ENCODE results near the gene WDR44. TPM values are rescaled to one million over a fixed set of nuclear protein-coding genes. Genes with fewer than 3 reads are reported as not detected.
"Not testable (repeated sequence)": the region's sequence is repeated elsewhere in the genome, so short reads cannot be mapped to it uniquely, and the experiment has no call there.

The WDR44 gene
- total and polyA plus RNA-seq, 8 donors = 2.2 to 8.9 (median 4.2) TPM

DNA sequence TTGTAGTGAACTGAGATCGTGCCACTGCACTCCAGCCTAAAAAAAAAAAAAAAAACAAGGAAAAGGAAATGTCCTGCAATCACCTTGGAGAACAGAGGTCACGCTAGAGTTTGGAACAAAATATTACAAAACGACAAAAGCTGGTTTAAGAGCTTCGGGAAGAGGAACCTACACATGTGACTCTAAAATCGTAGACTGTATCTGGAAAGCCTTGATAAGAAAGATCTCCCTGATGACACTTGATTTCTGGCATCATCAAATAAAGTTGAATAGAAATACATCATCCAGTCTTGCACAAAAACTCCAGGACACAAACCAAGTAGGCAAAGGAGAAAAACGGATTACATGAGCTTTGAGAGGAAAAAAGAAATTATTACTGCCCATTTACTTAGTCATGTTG, 118.6 kb downstream of the WDR44 start:
- ATAC-seq = no peak
- Histone ChIP-seq H3K36me3 (no peaks in the 10 kb centered on the region), H3K27ac (no peak overlapping the region), H3K27me3 (peaks cover 0 to 12% (median 0%) of the 10 kb centered on the region in 4 donors), H3K9me3 (no peaks in the 10 kb centered on the region), H3K4me1 (no peaks in the 10 kb centered on the region), H3K4me3 (no peak overlapping the region)
- 52 to 53% methylated on average over 6 of the region's 6 CpGs for WGBS, 2 donors
- no peak for DNase-seq
- no peak for FAIRE-seq
- intact Hi-C loops (cut with DNase I) = no loop called here
- TF ChIP-seq, protein P1, sequence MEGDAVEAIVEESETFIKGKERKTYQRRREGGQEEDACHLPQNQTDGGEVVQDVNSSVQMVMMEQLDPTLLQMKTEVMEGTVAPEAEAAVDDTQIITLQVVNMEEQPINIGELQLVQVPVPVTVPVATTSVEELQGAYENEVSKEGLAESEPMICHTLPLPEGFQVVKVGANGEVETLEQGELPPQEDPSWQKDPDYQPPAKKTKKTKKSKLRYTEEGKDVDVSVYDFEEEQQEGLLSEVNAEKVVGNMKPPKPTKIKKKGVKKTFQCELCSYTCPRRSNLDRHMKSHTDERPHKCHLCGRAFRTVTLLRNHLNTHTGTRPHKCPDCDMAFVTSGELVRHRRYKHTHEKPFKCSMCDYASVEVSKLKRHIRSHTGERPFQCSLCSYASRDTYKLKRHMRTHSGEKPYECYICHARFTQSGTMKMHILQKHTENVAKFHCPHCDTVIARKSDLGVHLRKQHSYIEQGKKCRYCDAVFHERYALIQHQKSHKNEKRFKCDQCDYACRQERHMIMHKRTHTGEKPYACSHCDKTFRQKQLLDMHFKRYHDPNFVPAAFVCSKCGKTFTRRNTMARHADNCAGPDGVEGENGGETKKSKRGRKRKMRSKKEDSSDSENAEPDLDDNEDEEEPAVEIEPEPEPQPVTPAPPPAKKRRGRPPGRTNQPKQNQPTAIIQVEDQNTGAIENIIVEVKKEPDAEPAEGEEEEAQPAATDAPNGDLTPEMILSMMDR (IDR thresholded peaks at IDR 0.05) = no peak

DNA sequence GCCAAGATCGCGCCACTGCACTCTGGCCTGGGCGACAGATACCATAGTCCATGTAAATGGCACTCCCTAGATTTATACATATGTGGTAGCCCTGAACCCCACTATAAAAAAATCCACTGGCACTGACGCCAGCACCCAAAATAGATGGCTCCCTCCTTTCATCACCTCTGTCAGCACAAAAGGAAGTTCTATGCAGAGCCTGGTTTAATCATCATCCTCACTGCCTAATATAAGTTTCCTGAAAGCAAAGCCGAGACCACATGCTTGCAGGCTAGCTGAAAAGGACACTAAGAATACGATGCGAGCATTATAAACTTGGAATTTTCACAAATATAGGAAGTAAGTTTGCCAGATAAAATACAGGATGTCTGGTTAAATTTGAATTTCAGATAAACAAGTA, 122.2 kb downstream of the WDR44 start:
- FAIRE-seq = no peak
- Histone ChIP-seq H3K27ac (no peak overlapping the region), H3K36me3 (no peaks in the 10 kb centered on the region), H3K4me3 (no peak overlapping the region), H3K4me1 (no peaks in the 10 kb centered on the region), H3K27me3 (peaks cover 0 to 4% (median 0%) of the 10 kb centered on the region in 4 donors), H3K9me3 (no peaks in the 10 kb centered on the region)
- no peak for DNase-seq
- WGBS, 2 donors = 79 to 80% methylated on average over 7 of the region's 7 CpGs
- no peak for ATAC-seq
- intact Hi-C loops (cut with DNase I) = no loop called here
- TF ChIP-seq, protein P1 (IDR thresholded peaks at IDR 0.05) = no peak

DNA sequence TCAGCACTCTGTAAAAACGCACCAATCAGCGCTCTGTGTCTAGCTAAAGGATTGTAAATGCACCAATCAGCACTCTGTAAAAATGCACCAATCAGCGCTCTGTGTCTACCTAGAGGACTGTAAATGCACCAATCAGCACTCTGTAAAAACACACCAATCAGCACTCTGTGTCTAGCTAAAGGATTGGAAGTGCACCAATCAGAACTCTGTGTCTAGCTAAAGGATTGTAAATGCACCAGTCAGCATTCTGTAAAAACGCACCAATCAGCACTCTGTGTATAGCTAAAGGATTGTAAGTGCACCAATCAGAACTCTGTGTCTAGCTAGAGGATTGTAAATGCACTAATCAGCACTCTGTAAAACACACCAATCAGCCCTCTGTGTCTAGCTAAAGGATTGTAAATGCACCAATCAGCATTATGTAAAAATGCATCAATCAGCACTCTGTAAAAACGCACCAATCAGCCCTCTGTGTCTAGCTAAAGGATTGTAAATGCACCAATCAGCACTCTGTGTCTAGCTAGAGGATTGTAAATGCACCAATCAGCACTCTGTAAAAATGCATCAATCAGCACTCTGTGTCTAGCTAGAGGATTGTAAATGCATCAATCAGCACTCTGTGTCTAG, 124.9 kb downstream of the WDR44 start:
- intact Hi-C loops (cut with DNase I); DNase-seq; H3K27ac ChIP-seq; H3K4me3 ChIP-seq; H3K36me3 ChIP-seq; ATAC-seq; H3K9me3 ChIP-seq; FAIRE-seq; H3K27me3 ChIP-seq; H3K4me1 ChIP-seq: not testable (repeated sequence)
- WGBS, 2 donors = 74 to 85% methylated on average over 5 of the region's 5 CpGs

DNA sequence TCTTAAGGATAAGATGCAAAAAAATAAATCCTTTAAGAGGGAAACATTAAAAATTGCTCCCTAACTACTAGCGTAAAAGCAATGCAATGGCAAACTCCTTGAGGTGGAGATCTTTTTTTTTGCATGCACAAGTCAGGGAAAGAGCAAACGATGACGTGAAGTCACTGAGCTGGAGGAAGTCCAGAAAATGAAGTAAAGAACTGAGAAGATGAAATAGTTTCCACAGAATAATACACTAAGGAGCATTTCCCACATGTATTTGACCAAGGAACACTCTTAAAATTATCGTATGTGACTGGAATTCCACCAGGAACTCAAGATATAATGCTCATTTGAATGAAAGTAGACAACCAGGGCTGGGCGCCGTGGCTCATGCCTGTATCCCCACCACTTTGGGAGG, 128.7 kb downstream of the WDR44 start:
- FAIRE-seq = no peak
- no peaks in the 10 kb centered on the region for H3K36me3 ChIP-seq
- 51 to 59% methylated on average over 6 of the region's 6 CpGs for WGBS, 2 donors
- DNase-seq = no peak
- no peak overlapping the region for H3K27ac ChIP-seq
- no peaks in the 10 kb centered on the region for H3K27me3 ChIP-seq
- TF ChIP-seq, protein P1 (IDR thresholded peaks at IDR 0.05) = no peak
- no peak for ATAC-seq
- intact Hi-C loops (cut with DNase I) = no loop called here
- H3K4me3 ChIP-seq = no peak overlapping the region
- H3K9me3 ChIP-seq = no peaks in the 10 kb centered on the region
- no peaks in the 10 kb centered on the region for H3K4me1 ChIP-seq

DNA sequence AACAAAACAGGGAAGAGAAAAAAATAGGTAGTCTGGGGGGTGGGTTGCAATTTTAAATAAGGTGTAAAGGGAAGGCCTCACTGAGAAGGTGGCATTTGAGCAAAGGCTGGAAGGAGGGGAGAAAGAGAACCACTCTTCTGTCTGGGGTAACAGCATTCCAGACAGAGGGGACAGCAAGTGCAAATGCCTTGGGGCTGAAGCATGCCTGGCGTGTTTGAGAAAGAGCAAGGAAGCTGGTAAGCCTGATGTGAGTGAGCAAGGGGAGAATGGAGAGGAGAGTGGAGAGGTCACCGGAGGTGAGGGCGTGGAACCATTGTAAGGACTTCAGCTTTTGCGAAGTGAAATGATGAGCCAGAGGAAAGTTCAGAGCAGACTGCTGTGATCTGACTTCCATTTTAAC, 130.0 kb downstream of the WDR44 start:
- intact Hi-C loops (cut with DNase I) = no loop called here
- ATAC-seq (no peak), DNase-seq (no peak), FAIRE-seq (no peak)
- TF ChIP-seq, protein P1 (IDR thresholded peaks at IDR 0.05) = no peak
- H3K36me3 ChIP-seq = no peaks in the 10 kb centered on the region
- no peak overlapping the region for H3K27ac ChIP-seq
- no peaks in the 10 kb centered on the region for H3K27me3 ChIP-seq
- H3K9me3 ChIP-seq = no peaks in the 10 kb centered on the region
- H3K4me1 ChIP-seq = no peaks in the 10 kb centered on the region
- WGBS, 2 donors = 83 to 86% methylated on average over 4 of the region's 4 CpGs
- no peak overlapping the region for H3K4me3 ChIP-seq

All from pancreas (tissue), 10 donors.